ENCODE measurements around the gene CAPN3. TPM values are rescaled to one million over a fixed set of nuclear protein-coding genes. Genes with fewer than 3 reads are reported as not detected.

Gene CAPN3
- total and polyA plus RNA-seq, 2 donors (not counting 3 experiments of a cell fraction or from before 2014, with no cell fraction given): 2.2 to 3.7 TPM

GRCh38 chr15:42355291-42355690, 4.0 kb upstream of the CAPN3 start:
- POLR2A ChIA-PET: no interaction called here
- H3K9me1 ChIP-seq (replicated peaks; ENCODE audit: control insufficient read depth, extremely low read depth, insufficient read depth, low read length): no peaks in the 10 kb centered on the region
- CTCF ChIA-PET: interaction anchor here (0.7 to 1.3 kb wide), 2 partner anchors 29 to 58 kb away, joined by 3 to 5 read pairs; no protein-coding TSS in a partner anchor
- no peaks in the 10 kb centered on the region for H4K20me1 ChIP-seq (replicated peaks; ENCODE audit: control insufficient read depth, extremely low read depth, insufficient read depth, low read length)
- H3K79me2 ChIP-seq (ENCODE audit: control insufficient read depth, insufficient read depth, low read length): no peaks in the 10 kb centered on the region
- H3K36me3 ChIP-seq (ENCODE audit: control insufficient read depth in 2 of 2, extremely low read depth in 1 of 2, insufficient read depth in 2 of 2, low read length in 2 of 2): no peaks in the 10 kb centered on the region
- no peak overlapping the region for H3K9ac ChIP-seq (replicated peaks; ENCODE audit: extremely low read depth, insufficient read depth, low read length)
- H3K27ac ChIP-seq (ENCODE audit: insufficient read depth, low read depth, low read length): no peak overlapping the region
- dilution Hi-C loops (cut with MboI; ENCODE audit: extremely low pct_ligation_motif_present, low sequenced_read_pairs): no loop called here
- H3K4me1 ChIP-seq (ENCODE audit: control insufficient read depth, extremely low read depth, insufficient read depth, low read length): no peaks in the 10 kb centered on the region
- DNase-seq (ENCODE audit: low read depth, low spot score) (no peak), FAIRE-seq (no peak)
- no peak overlapping the region for H2AFZ ChIP-seq (ENCODE audit: low read depth, low read length)
- intact Hi-C loops (cut with micrococcal nuclease): no loop called here
- BruUV-seq (replicated peaks): no TSS peak
- no peaks in the 10 kb centered on the region for H3K27me3 ChIP-seq (ENCODE audit: control insufficient read depth in 2 of 2, insufficient read depth in 2 of 2, low read length in 2 of 2)
- no peak for TF ChIP-seq MYC (IDR thresholded peaks at IDR 0.05; ENCODE audit: low read depth, low read length)
- no peak for TF ChIP-seq JUN (IDR thresholded peaks at IDR 0.05; ENCODE audit: borderline replicate concordance, insufficient read depth, insufficient read length, low read depth)
- no peak for TF ChIP-seq POLR2A (IDR thresholded peaks at IDR 0.05; ENCODE audit: low read depth, low read length)
- TF ChIP-seq MAX (IDR thresholded peaks at IDR 0.05; ENCODE audit: insufficient read depth, insufficient read length): no peak
- no peak for TF ChIP-seq GATA2 (IDR thresholded peaks at IDR 0.05; ENCODE audit: insufficient read depth, insufficient read length, low read depth, low read length)
- TF ChIP-seq POLR2AphosphoS5 (IDR thresholded peaks at IDR 0.05; ENCODE audit: insufficient read depth, low read depth, low read length): no peak
- no peak for TF ChIP-seq EZH2 (IDR thresholded peaks at IDR 0.05; ENCODE audit: borderline replicate concordance, low read depth, low read length, severe bottlenecking)
- no peak for TF ChIP-seq CTCF (IDR thresholded peaks at IDR 0.05; ENCODE audit: extremely low read depth in 1 of 2, insufficient read depth in 1 of 2, low read depth in 1 of 2, low read length in 2 of 2)
- no peak for TF ChIP-seq FOS (IDR thresholded peaks at IDR 0.05; ENCODE audit: borderline replicate concordance, insufficient read depth, low read length)
- H3K4me3 ChIP-seq (replicated peaks in 1 of 3; ENCODE audit: insufficient read depth in 1 of 3, low read depth in 1 of 3, low read length in 3 of 3): no peak overlapping the region
- no peaks in the 10 kb centered on the region for H3K9me3 ChIP-seq (replicated peaks; ENCODE audit: control insufficient read depth, insufficient read depth, low read length)
- H3K4me2 ChIP-seq (ENCODE audit: insufficient read depth, low read length): no peak overlapping the region

All from endothelial cell of umbilical vein (primary cell).